HG02588 (cell line): ENCODE results near the gene PTCH2.
"Not testable (repeated sequence)": the region's sequence is repeated elsewhere in the genome, so short reads cannot be mapped to it uniquely, and the experiment has no call there.

Source experiments
- ATAC-seq: cut with Tn5 transposase; IDR thresholded peaks from one replicate; pipeline ENCODE4 v1.9.1; 2021; ENCODE audit warnings: mild to moderate bottlenecking, moderate library complexity; ENCODE audit not compliant: unreplicated experiment

Gene PTCH2

GRCh38 chr1:44805311-44806024 is 37.6 kb downstream of the PTCH2 start:
- ATAC-seq = no peak

- no peak for ATAC-seq
Observed at GRCh38 chr1:44803312-44804095, 39.5 kb downstream of the PTCH2 start.

- ATAC-seq = no peak
Observed at GRCh38 chr1:44803062-44803311, 40.1 kb downstream of the PTCH2 start.

- no peak for ATAC-seq
Observed at GRCh38 chr1:44802306-44803061, 40.6 kb downstream of the PTCH2 start.

GRCh38 chr1:44801491-44802305 is 41.4 kb downstream of the PTCH2 start:
- no peak for ATAC-seq

GRCh38 chr1:44799770-44800584 is 43.1 kb downstream of the PTCH2 start, which contains the start of gene PLK3:
Gene PLK3 (plus strand): TSS chr1:44800377. CDS start chr1:44800464, 87 bp downstream.
- ATAC-seq = peak; percentile 78

- no peak for ATAC-seq
Observed at GRCh38 chr1:44798481-44799365, 44.3 kb downstream of the PTCH2 start.

GRCh38 chr1:44797886-44798285 is 45.2 kb downstream of the PTCH2 start:
- ATAC-seq = not testable (repeated sequence)

- ATAC-seq = no peak
Observed at GRCh38 chr1:44792736-44793502, 50.1 kb downstream of the PTCH2 start.

GRCh38 chr1:44790968-44791801 is 51.9 kb downstream of the PTCH2 start:
- no peak for ATAC-seq

- ATAC-seq = no peak
Observed at GRCh38 chr1:44788120-44788860, 54.8 kb downstream of the PTCH2 start, which contains the start of gene BEST4. Gene BEST4 (minus strand): TSS chr1:44788170. CDS start chr1:44787705, 465 bp downstream.

- ATAC-seq = no peak
Observed at GRCh38 chr1:44787506-44787905, 55.5 kb downstream of the PTCH2 start.

- no peak for ATAC-seq
Observed at GRCh38 chr1:44786841-44787426, 56.1 kb downstream of the PTCH2 start.

GRCh38 chr1:44786138-44786840 is 56.8 kb downstream of the PTCH2 start:
- ATAC-seq = no peak

- ATAC-seq = no peak
Observed at GRCh38 chr1:44785501-44786137, 57.4 kb downstream of the PTCH2 start.
